Hippocampal formation (tissue), 2 donors: ENCODE data around the gene CLMP.

Experiments
- DNase-seq, 2 donors: peaks; one replicate each; lab custom pipeline; 2025; lab: John Stamatoyannopoulos, UW

Gene CLMP

GRCh38 chr11:123190518-123190917, 4.5 kb downstream of the CLMP start:
- no peak for DNase-seq

- DNase-seq, result peak; percentile 32 to 63
These were observed 6.4 kb downstream of the CLMP start for GRCh38 chr11:123188508-123189165.

GRCh38 chr11:123187665-123188507, 7.2 kb downstream of the CLMP start:
- DNase-seq, result peak in 1 of 2 donors; percentile 27

GRCh38 chr11:123187248-123187647, 7.8 kb downstream of the CLMP start:
- no peak for DNase-seq

GRCh38 chr11:123186286-123186685, 8.8 kb downstream of the CLMP start:
- DNase-seq, result no peak

GRCh38 chr11:123185326-123185725, 9.7 kb downstream of the CLMP start:
- no peak for DNase-seq

- DNase-seq, result no peak
These were observed 10.5 kb downstream of the CLMP start for GRCh38 chr11:123184531-123184930.

- DNase-seq, result no peak
These were observed 11.5 kb downstream of the CLMP start for GRCh38 chr11:123183391-123184099.

- no peak for DNase-seq
These were observed 13.1 kb downstream of the CLMP start for GRCh38 chr11:123181767-123182500.

GRCh38 chr11:123181075-123181474, 14.0 kb downstream of the CLMP start:
- DNase-seq, result no peak

- no peak for DNase-seq
These were observed 14.5 kb downstream of the CLMP start for GRCh38 chr11:123180574-123180973.

GRCh38 chr11:123180166-123180565, 14.9 kb downstream of the CLMP start:
- DNase-seq, result no peak

- no peak for DNase-seq
These were observed 15.5 kb downstream of the CLMP start for GRCh38 chr11:123179586-123179985.

GRCh38 chr11:123178186-123178585, 16.9 kb downstream of the CLMP start:
- no peak for DNase-seq

- DNase-seq, result no peak
These were observed 18.3 kb downstream of the CLMP start for GRCh38 chr11:123176785-123177184.

- DNase-seq, result no peak
These were observed 20.6 kb downstream of the CLMP start for GRCh38 chr11:123174196-123175183.

- DNase-seq, result no peak
These were observed 21.2 kb downstream of the CLMP start for GRCh38 chr11:123173856-123174186.

- DNase-seq, result no peak
These were observed 21.8 kb downstream of the CLMP start for GRCh38 chr11:123173040-123173855.

- no peak for DNase-seq
These were observed 24.1 kb downstream of the CLMP start for GRCh38 chr11:123170929-123171328.

GRCh38 chr11:123169821-123170220, 25.2 kb downstream of the CLMP start:
- no peak for DNase-seq
